ENCODE measurements around the gene HK3. TPM values are rescaled to one million over a fixed set of nuclear protein-coding genes. Genes with fewer than 3 reads are reported as not detected.

HK3 gene
- total and polyA plus RNA-seq, 4 donors = 4.3 to 25.5 (median 13.3) TPM

- Histone ChIP-seq H3K9me3 (ENCODE audit: control insufficient read depth in 4 of 4, low read length in 3 of 4) (no peaks in the 10 kb centered on the region), H3K27me3 (ENCODE audit: control insufficient read depth in 4 of 4, insufficient read depth in 4 of 4, low read length in 3 of 4) (no peaks in the 10 kb centered on the region), H3K36me3 (ENCODE audit: control insufficient read depth in 4 of 4, insufficient read depth in 3 of 4, low read depth in 1 of 4, low read length in 3 of 4) (no peaks in the 10 kb centered on the region), H3K4me3 (ENCODE audit: low read depth in 1 of 3, low read length in 3 of 3) (no peak overlapping the region), H3K27ac (ENCODE audit: low read depth in 1 of 2, low read length in 2 of 2) (no peak overlapping the region), H3K9ac (ENCODE audit: low read depth in 1 of 2, low read length in 2 of 2) (no peak overlapping the region), H3K4me1 (ENCODE audit: control insufficient read depth in 4 of 4, insufficient read depth in 4 of 4, low read length in 3 of 4) (no peaks in the 10 kb centered on the region)
- 92% methylated on average over 24 of the region's 24 CpGs for whole genome bisulfite sequencing
- TF ChIP-seq, protein P1, sequence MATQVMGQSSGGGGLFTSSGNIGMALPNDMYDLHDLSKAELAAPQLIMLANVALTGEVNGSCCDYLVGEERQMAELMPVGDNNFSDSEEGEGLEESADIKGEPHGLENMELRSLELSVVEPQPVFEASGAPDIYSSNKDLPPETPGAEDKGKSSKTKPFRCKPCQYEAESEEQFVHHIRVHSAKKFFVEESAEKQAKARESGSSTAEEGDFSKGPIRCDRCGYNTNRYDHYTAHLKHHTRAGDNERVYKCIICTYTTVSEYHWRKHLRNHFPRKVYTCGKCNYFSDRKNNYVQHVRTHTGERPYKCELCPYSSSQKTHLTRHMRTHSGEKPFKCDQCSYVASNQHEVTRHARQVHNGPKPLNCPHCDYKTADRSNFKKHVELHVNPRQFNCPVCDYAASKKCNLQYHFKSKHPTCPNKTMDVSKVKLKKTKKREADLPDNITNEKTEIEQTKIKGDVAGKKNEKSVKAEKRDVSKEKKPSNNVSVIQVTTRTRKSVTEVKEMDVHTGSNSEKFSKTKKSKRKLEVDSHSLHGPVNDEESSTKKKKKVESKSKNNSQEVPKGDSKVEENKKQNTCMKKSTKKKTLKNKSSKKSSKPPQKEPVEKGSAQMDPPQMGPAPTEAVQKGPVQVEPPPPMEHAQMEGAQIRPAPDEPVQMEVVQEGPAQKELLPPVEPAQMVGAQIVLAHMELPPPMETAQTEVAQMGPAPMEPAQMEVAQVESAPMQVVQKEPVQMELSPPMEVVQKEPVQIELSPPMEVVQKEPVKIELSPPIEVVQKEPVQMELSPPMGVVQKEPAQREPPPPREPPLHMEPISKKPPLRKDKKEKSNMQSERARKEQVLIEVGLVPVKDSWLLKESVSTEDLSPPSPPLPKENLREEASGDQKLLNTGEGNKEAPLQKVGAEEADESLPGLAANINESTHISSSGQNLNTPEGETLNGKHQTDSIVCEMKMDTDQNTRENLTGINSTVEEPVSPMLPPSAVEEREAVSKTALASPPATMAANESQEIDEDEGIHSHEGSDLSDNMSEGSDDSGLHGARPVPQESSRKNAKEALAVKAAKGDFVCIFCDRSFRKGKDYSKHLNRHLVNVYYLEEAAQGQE (IDR thresholded peaks at IDR 0.05) = no peak
- TF ChIP-seq NR2F2 (IDR thresholded peaks at IDR 0.05) (no peak), RXRA (IDR thresholded peaks at IDR 0.05) (no peak), CTCF (IDR thresholded peaks at IDR 0.05; ENCODE audit: low read depth, low read length, missing input control) (no peak), EGR1 (IDR thresholded peaks at IDR 0.05; ENCODE audit: low read depth in 2 of 2) (no peak), SP1 (IDR thresholded peaks at IDR 0.05) (no peak), JUND (IDR thresholded peaks at IDR 0.05) (no peak), RAD21 (IDR thresholded peaks at IDR 0.05) (no peak)
- TF ChIP-seq, protein P2, sequence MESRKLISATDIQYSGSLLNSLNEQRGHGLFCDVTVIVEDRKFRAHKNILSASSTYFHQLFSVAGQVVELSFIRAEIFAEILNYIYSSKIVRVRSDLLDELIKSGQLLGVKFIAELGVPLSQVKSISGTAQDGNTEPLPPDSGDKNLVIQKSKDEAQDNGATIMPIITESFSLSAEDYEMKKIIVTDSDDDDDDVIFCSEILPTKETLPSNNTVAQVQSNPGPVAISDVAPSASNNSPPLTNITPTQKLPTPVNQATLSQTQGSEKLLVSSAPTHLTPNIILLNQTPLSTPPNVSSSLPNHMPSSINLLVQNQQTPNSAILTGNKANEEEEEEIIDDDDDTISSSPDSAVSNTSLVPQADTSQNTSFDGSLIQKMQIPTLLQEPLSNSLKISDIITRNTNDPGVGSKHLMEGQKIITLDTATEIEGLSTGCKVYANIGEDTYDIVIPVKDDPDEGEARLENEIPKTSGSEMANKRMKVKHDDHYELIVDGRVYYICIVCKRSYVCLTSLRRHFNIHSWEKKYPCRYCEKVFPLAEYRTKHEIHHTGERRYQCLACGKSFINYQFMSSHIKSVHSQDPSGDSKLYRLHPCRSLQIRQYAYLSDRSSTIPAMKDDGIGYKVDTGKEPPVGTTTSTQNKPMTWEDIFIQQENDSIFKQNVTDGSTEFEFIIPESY (IDR thresholded peaks at IDR 0.05) = no peak
- TF ChIP-seq, protein P3, sequence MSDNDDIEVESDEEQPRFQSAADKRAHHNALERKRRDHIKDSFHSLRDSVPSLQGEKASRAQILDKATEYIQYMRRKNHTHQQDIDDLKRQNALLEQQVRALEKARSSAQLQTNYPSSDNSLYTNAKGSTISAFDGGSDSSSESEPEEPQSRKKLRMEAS (IDR thresholded peaks at IDR 0.05) = no peak
- DNase-seq (ENCODE audit: low spot score) = no peak
These were observed 9.5 kb downstream of the HK3 start for GRCh38 chr5:176889321-176890280.

- DNase-seq (ENCODE audit: low spot score) = no peak
- Histone ChIP-seq H3K4me3 (ENCODE audit: low read depth in 1 of 3, low read length in 3 of 3) (no peak overlapping the region), H3K27ac (ENCODE audit: low read depth in 1 of 2, low read length in 2 of 2) (no peak overlapping the region), H3K27me3 (ENCODE audit: control insufficient read depth in 4 of 4, insufficient read depth in 4 of 4, low read length in 3 of 4) (no peaks in the 10 kb centered on the region), H3K9me3 (ENCODE audit: control insufficient read depth in 4 of 4, low read length in 3 of 4) (no peaks in the 10 kb centered on the region), H3K9ac (ENCODE audit: low read depth in 1 of 2, low read length in 2 of 2) (no peak overlapping the region), H3K36me3 (ENCODE audit: control insufficient read depth in 4 of 4, insufficient read depth in 3 of 4, low read depth in 1 of 4, low read length in 3 of 4) (no peaks in the 10 kb centered on the region), H3K4me1 (ENCODE audit: control insufficient read depth in 4 of 4, insufficient read depth in 4 of 4, low read length in 3 of 4) (no peaks in the 10 kb centered on the region)
- no peak for TF ChIP-seq RAD21 (IDR thresholded peaks at IDR 0.05)
- WGBS = 87% methylated on average over 1 of the region's 1 CpG
These were observed 10.3 kb downstream of the HK3 start for GRCh38 chr5:176888865-176889165.

Measured in liver (tissue), 9 donors.